PC-3 (cell line): ENCODE measurements around the gene HOOK1.

Source experiments
- CTCF ChIP-seq: fragments of 300-600 bp; sonication (generic); conservative IDR thresholded peaks from 2 replicates; pipeline ENCODE4 v1.5.1; 2017; ENCODE audit warnings: antibody characterized with exemption, low read depth, mild to moderate bottlenecking, low read length
- EZH2phosphoT487 ChIP-seq: fragments of 300-600 bp; sonication (generic); IDR thresholded peaks from 2 replicates; pipeline ENCODE4 v1.6.1; 2018; ENCODE audit warnings: mild to moderate bottlenecking, antibody characterized with exemption, low read length, borderline replicate concordance

- no peak for TF ChIP-seq CTCF
- no peak for TF ChIP-seq EZH2phosphoT487
These were observed 65.3 kb downstream of the HOOK1 start for GRCh38 chr1:59879996-59880505.
